Measurements from ENCODE around the gene GRIP2. TPM values are rescaled to one million over a fixed set of nuclear protein-coding genes. Genes with fewer than 3 reads are reported as not detected.

Gene GRIP2
- not detected in 2 replicates for total RNA-seq
- polyA plus RNA-seq = not detected in 2 replicates
- polyA plus RNA-seq (2011; cell fraction: cytosol; rRNA removed) = not detected in 2 replicates
- polyA plus RNA-seq (2011; cell fraction: nucleus; rRNA removed) = 0.07 TPM in 1 of 2 replicates, not detected in the other
- polyA plus RNA-seq (2012) = 0.04 TPM in 1 of 2 replicates, not detected in the other
- polyA minus RNA-seq = not detected in 2 replicates
- not detected for polyA minus RNA-seq (2011; cell fraction: cytosol; rRNA and poly(A)+ RNA removed)
- not detected in 2 replicates for polyA minus RNA-seq (2011; cell fraction: nucleus; rRNA and poly(A)+ RNA removed)
- Bru-seq, nascent RNA = not detected
- BruChase-seq, experiment 1, labeled RNA remaining after a 6-hour chase = percentile 5 among the genes with signal in this experiment
- BruChase-seq, experiment 2, labeled RNA remaining after a 2-hour chase = percentile 2 among the genes with signal in this experiment
- long read RNA-seq = 0 reads

- no peak for FAIRE-seq
- no peaks in the 10 kb centered on the region for H3K4me1 ChIP-seq (ENCODE audit: control insufficient read depth, extremely low read depth, insufficient read depth, low read length)
- H3K4me3 ChIP-seq (replicated peaks in 1 of 3; ENCODE audit: insufficient read depth in 1 of 3, low read depth in 1 of 3, low read length in 3 of 3) = no peak within 1 kb of the TSS
- H3K27ac ChIP-seq (ENCODE audit: insufficient read depth, low read depth, low read length) = no peak within 1 kb of the TSS
- no peak for DNase-seq (ENCODE audit: low read depth, low spot score)
- no peaks in the 10 kb centered on the region for H3K9me3 ChIP-seq (replicated peaks; ENCODE audit: control insufficient read depth, insufficient read depth, low read length)
- no TSS peak for BruUV-seq (replicated peaks)
- no peak within 1 kb of the TSS for H2AFZ ChIP-seq (ENCODE audit: low read depth, low read length)
- H3K9me1 ChIP-seq (replicated peaks; ENCODE audit: control insufficient read depth, extremely low read depth, insufficient read depth, low read length) = no peaks in the 10 kb centered on the region
- no peaks in the 10 kb centered on the region for H3K79me2 ChIP-seq (ENCODE audit: control insufficient read depth, insufficient read depth, low read length)
- H3K9ac ChIP-seq (replicated peaks; ENCODE audit: extremely low read depth, insufficient read depth, low read length) = no peak within 1 kb of the TSS
- intact Hi-C loops (cut with micrococcal nuclease) = no loop called here
- H3K36me3 ChIP-seq (ENCODE audit: control insufficient read depth in 2 of 2, extremely low read depth in 1 of 2, insufficient read depth in 2 of 2, low read length in 2 of 2) = no peaks in the 10 kb centered on the region
- TF ChIP-seq FOS (IDR thresholded peaks at IDR 0.05; ENCODE audit: borderline replicate concordance, insufficient read depth, low read length) = no peak
- POLR2A ChIA-PET = no interaction called here
- CTCF ChIA-PET = interaction anchor here (1.0 to 2.5 kb wide), 7 partner anchors 9 to 643 kb away, joined by 3 to 10 read pairs (median 4); no protein-coding TSS in a partner anchor
- H3K27me3 ChIP-seq (ENCODE audit: control insufficient read depth in 2 of 2, insufficient read depth in 2 of 2, low read length in 2 of 2) = no peaks in the 10 kb centered on the region
- dilution Hi-C loops (cut with MboI; ENCODE audit: extremely low pct_ligation_motif_present, low sequenced_read_pairs) = no loop called here
- no peaks in the 10 kb centered on the region for H4K20me1 ChIP-seq (replicated peaks; ENCODE audit: control insufficient read depth, extremely low read depth, insufficient read depth, low read length)
- H3K4me2 ChIP-seq (ENCODE audit: insufficient read depth, low read length) = no peak within 1 kb of the TSS
Observed at GRCh38 chr3:14539742-14540491, at the start of gene GRIP2. TSS of gene GRIP2 (minus strand) at chr3:14540342. CDS start at chr3:14540308, 34 bp downstream.

GRCh38 chr3:14588425-14589112 is 48.4 kb upstream of the GRIP2 start:
- FAIRE-seq (no peak), DNase-seq (ENCODE audit: low read depth, low spot score) (no peak)
- no peaks in the 10 kb centered on the region for H3K79me2 ChIP-seq (ENCODE audit: control insufficient read depth, insufficient read depth, low read length)
- no TSS peak for BruUV-seq (replicated peaks)
- dilution Hi-C loops (cut with MboI; ENCODE audit: extremely low pct_ligation_motif_present, low sequenced_read_pairs) (no loop called here), intact Hi-C loops (cut with micrococcal nuclease) (no loop called here)
- no peaks in the 10 kb centered on the region for H3K9me1 ChIP-seq (replicated peaks; ENCODE audit: control insufficient read depth, extremely low read depth, insufficient read depth, low read length)
- H3K27ac ChIP-seq (ENCODE audit: insufficient read depth, low read depth, low read length) = no peak overlapping the region
- CTCF ChIA-PET = no interaction called here
- no peaks in the 10 kb centered on the region for H3K9me3 ChIP-seq (replicated peaks; ENCODE audit: control insufficient read depth, insufficient read depth, low read length)
- TF ChIP-seq JUN (IDR thresholded peaks at IDR 0.05; ENCODE audit: borderline replicate concordance, insufficient read depth, insufficient read length, low read depth) (no peak), EZH2 (IDR thresholded peaks at IDR 0.05; ENCODE audit: borderline replicate concordance, low read depth, low read length, severe bottlenecking) (no peak), CTCF (IDR thresholded peaks at IDR 0.05; ENCODE audit: extremely low read depth in 1 of 2, insufficient read depth in 1 of 2, low read depth in 1 of 2, low read length in 2 of 2) (no peak), POLR2AphosphoS5 (IDR thresholded peaks at IDR 0.05; ENCODE audit: insufficient read depth, low read depth, low read length) (no peak), FOS (IDR thresholded peaks at IDR 0.05; ENCODE audit: borderline replicate concordance, insufficient read depth, low read length) (no peak), MAX (IDR thresholded peaks at IDR 0.05; ENCODE audit: insufficient read depth, insufficient read length) (no peak), POLR2A (IDR thresholded peaks at IDR 0.05; ENCODE audit: low read depth, low read length) (no peak), MYC (IDR thresholded peaks at IDR 0.05; ENCODE audit: low read depth, low read length) (no peak), GATA2 (IDR thresholded peaks at IDR 0.05; ENCODE audit: insufficient read depth, insufficient read length, low read depth, low read length) (no peak)
- H3K4me2 ChIP-seq (ENCODE audit: insufficient read depth, low read length) = no peak overlapping the region
- POLR2A ChIA-PET = no interaction called here
- no peak overlapping the region for H2AFZ ChIP-seq (ENCODE audit: low read depth, low read length)
- no peak overlapping the region for H3K9ac ChIP-seq (replicated peaks; ENCODE audit: extremely low read depth, insufficient read depth, low read length)
- H4K20me1 ChIP-seq (replicated peaks; ENCODE audit: control insufficient read depth, extremely low read depth, insufficient read depth, low read length) = no peaks in the 10 kb centered on the region
- H3K4me3 ChIP-seq (replicated peaks in 1 of 3; ENCODE audit: insufficient read depth in 1 of 3, low read depth in 1 of 3, low read length in 3 of 3) = no peak overlapping the region
- no peaks in the 10 kb centered on the region for H3K4me1 ChIP-seq (ENCODE audit: control insufficient read depth, extremely low read depth, insufficient read depth, low read length)
- no peaks in the 10 kb centered on the region for H3K27me3 ChIP-seq (ENCODE audit: control insufficient read depth in 2 of 2, insufficient read depth in 2 of 2, low read length in 2 of 2)
- H3K36me3 ChIP-seq (ENCODE audit: control insufficient read depth in 2 of 2, extremely low read depth in 1 of 2, insufficient read depth in 2 of 2, low read length in 2 of 2) = no peaks in the 10 kb centered on the region

Data from endothelial cell of umbilical vein (primary cell).